K562 treated with DMSO at 1 percent for 4 hours (cell line): Measurements from ENCODE around the gene POLA2. TPM values are rescaled to one million over a fixed set of nuclear protein-coding genes. Genes with fewer than 3 reads are reported as not detected.

Experiments used
- total RNA-seq: library from RNA; unstranded; fragments of 300-600 nt; gene quantifications from 2 replicates; pipeline ENCODE4 v1.2.3, GENCODE V29; 2022; ENCODE audit not compliant: insufficient read depth

The POLA2 gene, protein sequence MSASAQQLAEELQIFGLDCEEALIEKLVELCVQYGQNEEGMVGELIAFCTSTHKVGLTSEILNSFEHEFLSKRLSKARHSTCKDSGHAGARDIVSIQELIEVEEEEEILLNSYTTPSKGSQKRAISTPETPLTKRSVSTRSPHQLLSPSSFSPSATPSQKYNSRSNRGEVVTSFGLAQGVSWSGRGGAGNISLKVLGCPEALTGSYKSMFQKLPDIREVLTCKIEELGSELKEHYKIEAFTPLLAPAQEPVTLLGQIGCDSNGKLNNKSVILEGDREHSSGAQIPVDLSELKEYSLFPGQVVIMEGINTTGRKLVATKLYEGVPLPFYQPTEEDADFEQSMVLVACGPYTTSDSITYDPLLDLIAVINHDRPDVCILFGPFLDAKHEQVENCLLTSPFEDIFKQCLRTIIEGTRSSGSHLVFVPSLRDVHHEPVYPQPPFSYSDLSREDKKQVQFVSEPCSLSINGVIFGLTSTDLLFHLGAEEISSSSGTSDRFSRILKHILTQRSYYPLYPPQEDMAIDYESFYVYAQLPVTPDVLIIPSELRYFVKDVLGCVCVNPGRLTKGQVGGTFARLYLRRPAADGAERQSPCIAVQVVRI
- 14.6 and 18.3 TPM in 2 replicates for total RNA-seq

GRCh38 chr11:65261591-65262380 is at the start of gene POLA2:
Gene POLA2 (plus strand): TSS chr11:65261962. CDS start chr11:65262293, 331 bp downstream.

DNA sequence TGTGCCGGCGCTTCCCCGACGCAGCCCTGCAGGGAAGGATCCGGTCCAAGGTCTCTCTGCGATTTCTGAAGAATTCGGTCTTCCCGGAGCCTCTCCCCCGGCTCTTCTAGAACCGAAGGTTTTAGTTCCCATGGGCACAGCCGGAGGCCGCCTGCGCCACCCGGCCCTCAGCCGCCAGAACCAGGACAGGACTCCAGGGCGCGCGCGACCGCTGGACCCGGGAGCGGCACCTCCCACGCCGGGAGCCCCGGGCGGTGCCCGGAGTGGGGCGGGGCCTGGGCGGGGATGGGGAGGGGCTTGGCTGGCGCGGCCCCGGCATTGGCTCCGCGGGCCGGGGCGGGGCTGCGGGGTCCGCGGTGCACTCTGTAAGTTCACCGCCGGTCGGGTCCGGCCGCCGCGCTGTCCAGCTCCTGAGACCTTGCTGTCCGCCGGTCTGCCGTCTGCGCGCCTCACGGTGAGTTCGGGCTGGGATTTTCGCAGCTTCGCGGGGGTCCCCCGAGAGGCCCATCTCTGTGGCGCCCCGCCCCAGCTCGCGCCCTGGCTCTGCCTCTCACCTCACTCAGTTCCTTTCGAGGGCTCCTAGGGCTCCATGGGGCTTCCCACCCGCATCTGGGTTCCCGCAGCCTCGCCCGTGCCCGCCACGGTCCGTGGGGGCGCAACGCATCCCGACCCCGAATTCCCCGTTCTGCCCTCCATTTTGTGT is 52.9 kb downstream of the POLA2 start, which contains the start of gene CDC42EP2:
Gene CDC42EP2, plus strand, starts transcription at position 366 of the 703 bp plus-strand sequence. CDS start 6,033 bp downstream, outside the sequence.

Other genes with a start within 250 kb of the POLA2 start
- 166 and 168 TPM in 2 replicates for gene ARL2, start 247.8 kb upstream of the POLA2 start, total RNA-seq
- 33.8 and 37.5 TPM in 2 replicates for gene SNX15, start 234.5 kb upstream of the POLA2 start, total RNA-seq
- 50.3 and 51.3 TPM in 2 replicates for gene SAC3D1, start 220.8 kb upstream of the POLA2 start, total RNA-seq
- gene NAALADL1, start 203.4 kb upstream of the POLA2 start, total RNA-seq = 1.1 TPM in 1 of 2 replicates, not detected in the other
- gene CDCA5, start 177.9 kb upstream of the POLA2 start, total RNA-seq = 68.8 and 84.7 TPM in 2 replicates
- 61.2 and 79.7 TPM in 2 replicates for gene ZFPL1, start 177.7 kb upstream of the POLA2 start, total RNA-seq
- 153 and 168 TPM in 2 replicates for gene VPS51, start 165.7 kb upstream of the POLA2 start, total RNA-seq
- 16.1 and 16.4 TPM in 2 replicates for gene TM7SF2, start 150.1 kb upstream of the POLA2 start, total RNA-seq
- gene ZNHIT2, start 144.3 kb upstream of the POLA2 start, total RNA-seq = 16.2 and 21.9 TPM in 2 replicates
- 1,054 and 1,266 TPM in 2 replicates for gene FAU, start 139.8 kb upstream of the POLA2 start, total RNA-seq
- gene MRPL49, start 139.6 kb upstream of the POLA2 start, total RNA-seq = 69.2 and 74.8 TPM in 2 replicates
- gene SYVN1, start 127.4 kb upstream of the POLA2 start, total RNA-seq = 43.5 and 53.4 TPM in 2 replicates
- 13.6 and 14.1 TPM in 2 replicates for gene SPDYC, start 91.7 kb upstream of the POLA2 start, total RNA-seq
- 149 and 191 TPM in 2 replicates for gene CAPN1, start 80.0 kb upstream of the POLA2 start, total RNA-seq
- 1.9 and 3.4 TPM in 2 replicates for gene CDC42EP2, start 52.9 kb downstream of the POLA2 start, total RNA-seq
- 50.7 and 55.1 TPM in 2 replicates for gene DPF2, start 71.9 kb downstream of the POLA2 start, total RNA-seq
- gene TIGD3, start 92.8 kb downstream of the POLA2 start, total RNA-seq = 2.2 and 4.9 TPM in 2 replicates
- 0.77 and 2.0 TPM in 2 replicates for gene SLC25A45, start 120.7 kb downstream of the POLA2 start, total RNA-seq
- 36.4 and 36.5 TPM in 2 replicates for gene FRMD8, start 124.7 kb downstream of the POLA2 start, total RNA-seq
- 17.6 and 22.8 TPM in 2 replicates for gene NEAT1, start 160.8 kb downstream of the POLA2 start, total RNA-seq
- gene MALAT1, start 237.1 kb downstream of the POLA2 start, total RNA-seq = 124 and 165 TPM in 2 replicates